Measurements from ENCODE around the gene RBPJ.

Gene RBPJ

GRCh38 chr4:26468977-26469376, 148.2 kb downstream of the RBPJ start:
- no peak overlapping the region for H3K4me3 ChIP-seq (ENCODE audit: low read length)
- no peak for TF ChIP-seq ZNF274 (IDR thresholded peaks at IDR 0.05; ENCODE audit: low read depth, low read length)

GRCh38 chr4:26471890-26472289, 151.1 kb downstream of the RBPJ start:
- no peak for TF ChIP-seq ZNF274 (IDR thresholded peaks at IDR 0.05; ENCODE audit: low read depth, low read length)

GRCh38 chr4:26473893-26474292, 153.1 kb downstream of the RBPJ start:
- no peak for TF ChIP-seq ZNF274 (IDR thresholded peaks at IDR 0.05; ENCODE audit: low read depth, low read length)
- no peak overlapping the region for H3K4me3 ChIP-seq (ENCODE audit: low read length)

More at GRCh38 chr4:26471890-26472289, 151.1 kb downstream of the RBPJ start:
- no peak overlapping the region for H3K4me3 ChIP-seq (ENCODE audit: low read length)

GRCh38 chr4:26474551-26474950, 153.7 kb downstream of the RBPJ start:
- H3K4me3 ChIP-seq (ENCODE audit: low read length): no peak overlapping the region
- no peak for TF ChIP-seq ZNF274 (IDR thresholded peaks at IDR 0.05; ENCODE audit: low read depth, low read length)

- no peak for TF ChIP-seq ZNF274 (IDR thresholded peaks at IDR 0.05; ENCODE audit: low read depth, low read length)
- no peak overlapping the region for H3K4me3 ChIP-seq (ENCODE audit: low read length)
Measured at GRCh38 chr4:26475716-26476115, 154.9 kb downstream of the RBPJ start.

GRCh38 chr4:26476545-26476944, 155.7 kb downstream of the RBPJ start:
- no peak overlapping the region for H3K4me3 ChIP-seq (ENCODE audit: low read length)
- TF ChIP-seq ZNF274 (IDR thresholded peaks at IDR 0.05; ENCODE audit: low read depth, low read length): no peak

- no peak overlapping the region for H3K4me3 ChIP-seq (ENCODE audit: low read length)
- no peak for TF ChIP-seq ZNF274 (IDR thresholded peaks at IDR 0.05; ENCODE audit: low read depth, low read length)
Measured at GRCh38 chr4:26478330-26478729, 157.5 kb downstream of the RBPJ start.

GRCh38 chr4:26482508-26483462, 162.0 kb downstream of the RBPJ start:
- no peak overlapping the region for H3K4me3 ChIP-seq (ENCODE audit: low read length)
- TF ChIP-seq ZNF274 (IDR thresholded peaks at IDR 0.05; ENCODE audit: low read depth, low read length): no peak

GRCh38 chr4:26484032-26484515, 163.3 kb downstream of the RBPJ start:
- TF ChIP-seq ZNF274 (IDR thresholded peaks at IDR 0.05; ENCODE audit: low read depth, low read length): no peak
- no peak overlapping the region for H3K4me3 ChIP-seq (ENCODE audit: low read length)

GRCh38 chr4:26484516-26484915, 163.7 kb downstream of the RBPJ start:
- no peak for TF ChIP-seq ZNF274 (IDR thresholded peaks at IDR 0.05; ENCODE audit: low read depth, low read length)
- no peak overlapping the region for H3K4me3 ChIP-seq (ENCODE audit: low read length)
